HG03439 (cell line): ENCODE measurements around the gene RUSC1.
"Not testable (repeated sequence)": the region's sequence is repeated elsewhere in the genome, so short reads cannot be mapped to it uniquely, and the experiment has no call there.

Experiments
- ATAC-seq: cut with Tn5 transposase; IDR thresholded peaks from one replicate; pipeline ENCODE4 v1.9.1; 2021; ENCODE audit warnings: mild to moderate bottlenecking, moderate library complexity; ENCODE audit not compliant: unreplicated experiment

RUSC1 gene

DNA sequence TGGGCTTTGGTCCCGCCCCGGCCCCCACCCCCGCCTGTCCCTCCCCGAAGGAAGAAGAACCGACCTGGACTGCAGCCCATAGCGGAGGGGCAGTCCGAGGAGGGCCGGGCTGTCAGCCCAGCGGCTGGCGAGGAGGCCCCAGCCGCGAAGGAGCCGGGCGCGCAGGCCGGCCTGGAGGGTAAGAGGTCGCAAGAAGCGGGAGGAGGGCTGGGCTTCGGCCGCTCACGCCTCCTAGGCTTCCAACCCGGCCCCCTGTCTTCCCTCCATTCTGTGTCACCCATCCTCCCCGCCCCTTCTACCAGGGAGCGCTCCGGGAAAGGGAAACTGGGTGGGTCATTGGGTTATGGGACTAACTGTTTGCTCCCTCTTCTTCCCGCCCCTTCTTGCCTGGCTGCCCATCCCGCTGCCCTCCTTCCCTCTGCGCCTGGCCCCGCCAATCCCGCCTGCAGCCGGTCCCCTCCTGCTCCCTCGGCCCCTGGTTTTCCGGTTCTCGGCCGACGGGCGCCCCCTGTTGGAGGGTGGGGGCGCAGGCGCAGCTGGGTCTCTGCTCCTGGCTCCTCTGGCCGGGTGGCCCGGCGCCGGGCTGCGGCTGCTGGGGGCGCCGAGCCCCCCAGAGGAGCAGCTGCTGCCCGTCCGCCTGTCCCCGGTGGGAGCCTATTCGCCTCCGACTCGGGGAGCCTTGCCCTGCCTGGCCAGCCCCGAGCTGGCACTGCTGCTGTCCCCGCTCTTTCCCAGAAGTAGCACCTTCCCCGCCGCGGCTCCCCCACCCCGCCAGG is 2.4 kb downstream of the RUSC1 start:
- peak; percentile 44 for ATAC-seq

DNA sequence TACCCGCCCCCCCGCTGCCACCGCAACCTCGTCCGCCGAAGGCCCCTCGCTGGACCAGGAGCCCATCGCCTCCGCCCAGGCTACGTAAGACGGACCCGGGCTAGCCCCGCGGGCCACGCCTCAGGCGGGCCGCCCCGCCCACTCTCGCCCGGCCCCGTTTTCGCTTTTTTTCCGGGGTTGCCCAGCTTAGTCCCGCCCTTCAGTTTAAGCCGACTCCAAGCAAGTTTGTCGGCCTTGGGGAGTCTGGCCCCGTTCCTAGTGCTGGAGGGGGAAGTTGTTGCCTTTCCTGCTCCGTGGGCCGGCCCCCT is 3.0 kb downstream of the RUSC1 start:
- peak; percentile 38 for ATAC-seq

DNA sequence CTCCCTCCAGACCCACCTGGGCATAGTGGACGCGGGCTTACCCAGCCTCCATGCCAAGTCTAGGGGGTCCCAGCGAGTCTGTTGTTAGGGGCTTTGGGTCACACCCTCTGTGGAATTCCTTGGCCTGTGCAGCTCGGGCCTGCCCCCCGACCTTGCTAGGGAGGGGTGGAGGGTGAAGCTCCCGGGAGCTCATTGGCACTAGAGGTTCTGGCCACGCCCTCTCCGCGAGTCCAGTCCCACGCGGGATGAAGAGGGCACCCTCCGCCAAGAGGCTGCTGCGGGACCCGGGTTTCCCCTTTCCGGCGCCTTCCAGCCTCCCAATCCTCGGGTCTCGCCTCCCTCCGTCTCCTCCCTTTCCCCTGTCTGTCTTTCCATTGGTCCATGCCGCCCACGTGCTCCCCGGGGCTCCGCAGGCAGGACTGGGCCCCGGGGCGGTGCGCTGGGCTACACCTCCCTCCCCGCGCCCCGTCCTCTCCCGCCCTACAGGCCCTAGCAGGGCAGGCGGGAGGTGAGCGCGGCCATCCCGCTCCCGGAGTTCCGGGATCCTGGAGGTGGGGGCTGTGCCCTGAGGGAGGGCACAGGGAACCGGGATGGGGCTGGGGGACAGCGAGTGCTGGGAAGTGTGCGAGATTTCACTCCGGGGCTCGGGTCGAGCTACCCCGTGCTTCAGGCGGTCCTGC is 3.5 kb downstream of the RUSC1 start:
- peak; percentile 55 for ATAC-seq

DNA sequence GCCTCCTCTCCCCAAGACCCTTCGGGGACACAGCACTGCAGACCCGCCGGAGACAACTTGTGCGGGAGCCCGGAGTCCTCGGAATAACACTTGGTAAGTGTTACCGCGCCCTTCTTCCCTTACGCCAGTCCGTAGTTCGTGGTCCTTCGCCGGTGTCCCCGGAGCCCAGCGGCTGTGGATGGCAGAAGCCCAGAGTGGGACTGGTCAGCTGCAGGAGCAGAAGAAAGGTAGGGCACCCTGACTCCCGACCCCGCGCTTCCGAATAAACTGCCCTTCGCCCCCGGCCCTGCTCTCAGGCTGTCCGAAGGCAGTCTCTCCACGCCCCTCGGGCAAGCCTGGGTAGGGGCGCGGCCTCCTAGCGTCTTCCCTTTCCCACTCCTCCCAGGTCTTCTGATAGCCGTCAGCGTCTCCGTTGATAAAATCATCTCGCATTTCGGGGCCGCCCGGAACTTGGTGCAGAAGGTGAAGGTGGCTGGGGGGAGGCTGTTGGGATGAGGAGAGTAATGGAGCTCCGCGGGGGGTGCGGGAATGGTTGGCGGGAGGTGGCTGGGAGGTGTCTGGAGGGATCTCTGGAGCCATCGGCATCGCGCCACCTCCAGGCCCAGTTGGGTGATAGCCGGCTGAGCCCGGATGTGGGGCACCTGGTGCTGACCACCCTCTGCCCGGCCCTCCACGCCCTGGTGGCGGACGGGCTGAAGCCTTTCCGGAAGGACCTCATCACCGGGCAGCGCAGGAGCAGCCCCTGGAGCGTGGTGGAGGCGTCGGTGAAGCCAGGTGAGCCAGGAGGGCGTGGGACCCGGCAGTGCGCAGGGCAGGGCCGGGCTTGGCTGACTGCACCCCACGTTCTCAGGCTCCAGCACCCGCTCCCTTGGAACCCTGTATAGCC is 4.3 kb downstream of the RUSC1 start:
- no peak for ATAC-seq

DNA sequence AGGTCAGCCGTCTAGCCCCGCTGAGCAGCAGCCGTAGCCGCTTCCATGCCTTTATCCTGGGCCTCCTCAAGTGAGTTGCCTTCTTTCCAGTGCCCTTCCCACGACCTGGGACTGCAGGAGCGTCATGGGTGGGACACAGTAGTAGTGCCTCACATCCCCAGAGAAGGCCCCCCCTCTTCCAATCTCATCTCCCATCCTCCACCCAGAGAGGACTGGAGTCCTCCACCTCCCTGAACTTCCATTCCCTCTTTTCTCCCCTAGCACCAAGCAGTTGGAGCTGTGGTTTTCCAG is 4.9 kb downstream of the RUSC1 start:
- no peak for ATAC-seq

DNA sequence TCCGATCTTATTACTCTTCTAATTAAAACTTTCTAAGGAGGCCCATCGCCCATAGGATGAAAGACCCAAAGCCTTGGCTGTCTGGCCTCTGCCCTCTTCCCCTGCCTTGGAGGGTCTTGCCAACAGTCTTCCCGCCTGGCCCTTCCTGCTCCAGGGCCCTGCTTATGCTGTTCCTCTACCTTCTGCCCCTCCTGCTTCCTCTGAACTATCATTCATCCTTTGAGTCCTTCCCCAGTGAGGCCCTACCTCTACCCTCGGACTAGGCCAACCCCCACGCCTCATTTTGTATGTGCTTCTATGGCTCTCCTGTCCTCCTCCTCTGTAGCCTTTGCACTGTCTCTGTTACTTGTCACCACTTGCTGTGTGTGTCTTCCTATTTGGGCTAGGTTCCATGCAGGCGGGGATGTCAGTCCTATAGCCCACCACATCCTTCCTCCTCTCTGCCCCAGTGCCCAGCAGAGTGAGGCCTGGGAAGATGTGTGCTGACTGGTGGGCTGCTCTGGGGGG is 5.4 kb downstream of the RUSC1 start:
- no peak for ATAC-seq

DNA sequence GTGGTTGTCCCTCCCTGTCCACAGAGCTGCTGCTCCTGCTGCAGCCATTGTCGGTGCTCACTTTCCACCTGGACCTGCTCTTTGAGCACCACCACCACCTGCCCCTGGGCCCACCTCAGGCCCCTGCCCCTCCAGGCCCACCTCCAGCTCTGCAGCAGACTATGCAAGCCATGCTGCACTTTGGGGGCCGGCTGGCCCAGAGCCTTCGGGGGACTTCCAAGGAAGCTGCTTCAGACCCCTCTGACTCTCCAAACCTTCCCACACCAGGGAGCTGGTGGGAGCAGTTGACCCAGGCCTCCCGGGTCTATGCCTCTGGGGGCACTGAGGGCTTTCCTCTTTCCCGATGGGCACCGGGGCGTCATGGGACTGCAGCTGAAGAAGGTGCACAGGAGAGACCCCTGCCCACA is 5.9 kb downstream of the RUSC1 start:
- no peak for ATAC-seq

DNA sequence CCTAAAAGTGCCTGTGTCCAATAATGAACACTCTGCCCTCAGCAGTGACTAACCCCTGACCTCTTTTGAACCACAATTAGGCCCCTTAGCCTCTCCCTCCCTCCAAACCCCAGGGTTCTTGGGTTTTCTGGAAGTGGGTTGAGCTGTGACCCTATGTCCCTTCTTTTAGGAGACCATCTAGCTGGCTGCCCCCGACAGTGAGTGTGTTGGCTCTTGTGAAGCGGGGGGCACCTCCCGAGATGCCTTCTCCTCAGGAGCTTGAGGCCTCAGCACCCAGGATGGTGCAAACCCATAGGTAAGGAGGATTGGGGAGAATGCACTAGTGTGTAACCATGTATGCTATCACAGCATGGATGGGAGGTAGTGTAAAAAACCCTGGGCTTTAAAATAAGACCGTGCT is 7.3 kb downstream of the RUSC1 start:
- ATAC-seq: no peak

DNA sequence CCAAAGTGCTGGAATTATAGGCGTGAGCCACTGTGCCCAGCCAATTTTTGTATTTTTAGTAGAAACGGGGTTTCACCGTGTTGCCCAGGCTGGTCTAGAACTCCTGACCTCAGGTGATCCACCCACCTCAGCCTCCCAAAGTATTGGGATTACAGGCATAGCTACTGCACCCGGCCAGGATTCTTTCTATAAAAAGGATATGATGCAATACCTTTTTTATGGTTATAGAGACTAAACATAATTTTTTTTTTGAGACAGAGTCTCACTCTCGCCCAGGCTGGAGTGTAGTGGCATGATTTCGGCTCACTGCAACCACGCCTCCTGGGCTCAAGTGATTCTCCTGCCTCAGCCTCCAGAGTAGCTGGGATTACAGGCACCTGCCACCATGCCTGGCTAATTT is 8.2 kb downstream of the RUSC1 start:
- not testable (repeated sequence) for ATAC-seq

DNA sequence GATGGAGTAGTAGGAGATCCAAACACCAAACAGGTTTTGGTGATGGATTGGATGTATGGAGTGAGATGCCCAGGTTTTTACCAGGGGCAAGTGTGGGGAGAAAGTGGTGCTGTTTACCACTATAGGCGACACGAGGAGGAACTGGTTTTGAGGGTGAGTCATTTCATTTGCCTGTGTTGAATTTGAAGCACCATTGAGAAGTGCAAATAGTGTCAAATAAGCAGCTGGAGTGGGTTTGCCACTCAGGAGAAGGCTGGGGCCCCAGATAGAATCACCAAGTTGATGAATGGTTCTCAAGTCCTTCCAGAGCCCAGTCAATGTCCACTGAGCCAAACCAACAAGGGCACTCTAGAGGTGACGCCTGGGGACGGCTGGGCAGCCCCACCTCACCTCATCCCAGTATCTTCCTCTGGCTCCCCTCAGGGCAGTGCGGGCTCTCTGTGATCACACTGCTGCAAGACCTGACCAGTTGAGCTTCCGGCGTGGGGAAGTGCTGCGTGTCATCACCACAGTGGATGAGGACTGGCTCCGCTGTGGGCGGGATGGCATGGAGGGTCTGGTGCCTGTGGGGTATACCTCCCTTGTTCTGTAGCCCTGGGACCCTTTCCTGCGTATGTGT is 9.4 kb downstream of the RUSC1 start:
- ATAC-seq: no peak

DNA sequence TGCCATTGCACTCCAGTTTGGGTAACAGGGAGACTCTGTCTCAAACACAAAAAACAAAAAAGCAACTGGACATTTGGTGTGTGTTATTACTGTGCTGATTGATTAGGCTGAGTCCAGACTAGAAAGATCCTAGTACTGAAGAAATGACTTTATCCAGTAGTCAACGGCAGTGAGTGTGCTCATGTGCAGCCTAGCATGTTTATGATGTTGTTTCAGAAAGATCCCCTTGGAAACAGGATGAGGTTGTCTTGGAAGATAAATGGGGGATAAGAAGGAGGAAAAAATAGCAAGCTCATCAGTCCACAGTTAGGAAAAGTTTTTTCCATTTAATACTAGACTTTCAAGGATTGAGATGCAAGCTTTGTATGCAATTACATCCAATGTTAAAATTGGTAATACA is 14.3 kb downstream of the RUSC1 start:
- ATAC-seq: no peak

DNA sequence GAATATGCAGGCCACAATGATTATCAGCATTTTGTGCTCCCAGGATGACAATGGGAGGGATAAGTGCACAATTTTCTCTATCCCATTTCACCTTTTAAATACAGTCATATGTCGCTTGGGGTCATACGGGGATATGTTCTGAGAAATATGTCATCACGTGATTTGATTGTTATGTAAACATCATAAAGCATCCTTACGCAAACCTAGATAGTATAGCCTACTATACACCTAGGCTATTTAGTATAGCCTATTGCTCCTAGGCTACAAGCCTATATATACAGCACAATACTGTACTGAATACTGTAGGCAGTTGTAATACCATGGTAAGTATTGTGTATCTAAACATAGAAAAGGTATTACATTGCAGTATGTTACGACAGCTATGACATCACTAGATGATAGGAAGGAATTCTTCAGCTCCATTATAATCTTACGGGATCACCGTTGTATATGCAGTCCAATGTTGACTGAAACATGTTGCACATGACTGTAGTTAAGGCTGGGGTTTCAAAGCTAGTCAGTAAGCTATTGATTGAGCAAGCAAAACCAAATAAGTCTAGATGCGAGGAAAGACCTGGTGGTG is 18.9 kb downstream of the RUSC1 start:
- no peak for ATAC-seq

DNA sequence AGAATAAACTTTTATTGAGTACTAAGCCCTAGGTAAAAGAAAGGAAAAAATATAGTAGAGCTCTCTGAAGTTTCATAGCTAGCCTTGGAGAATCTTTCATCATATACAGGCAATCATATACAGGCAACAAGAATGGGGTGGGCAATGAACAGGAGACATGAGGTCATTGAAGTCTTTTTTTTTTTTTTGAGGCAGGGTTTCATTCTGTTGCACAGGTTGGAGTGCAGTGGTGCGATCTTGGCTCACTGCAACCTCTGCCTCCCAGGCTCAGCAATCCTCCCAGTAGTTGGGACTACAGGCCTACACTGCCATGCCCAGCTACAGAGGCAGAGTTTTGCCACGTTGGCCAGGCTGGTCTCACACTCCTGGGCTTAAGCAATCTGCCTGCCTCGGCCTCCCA is 22.1 kb downstream of the RUSC1 start:
- no peak for ATAC-seq

DNA sequence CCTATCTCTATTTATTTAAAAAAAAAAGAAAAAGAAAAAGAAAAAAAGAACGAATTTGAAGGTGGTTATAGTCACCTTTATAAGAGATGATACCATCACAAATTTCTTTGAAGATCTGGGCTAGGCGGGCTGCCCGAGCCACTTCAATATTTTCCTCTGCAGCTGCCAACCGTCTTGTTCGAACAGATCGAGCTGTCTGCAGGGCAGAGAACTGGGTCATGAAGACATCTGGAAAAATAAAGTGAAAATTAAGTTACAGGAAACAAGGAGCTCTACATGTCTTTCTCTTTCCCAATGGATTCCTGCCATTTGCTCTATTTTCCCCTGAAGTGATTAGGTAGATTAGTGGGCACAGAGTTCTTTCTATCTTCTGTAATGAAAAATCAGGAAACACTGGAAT is 31.9 kb downstream of the RUSC1 start:
- no peak for ATAC-seq

DNA sequence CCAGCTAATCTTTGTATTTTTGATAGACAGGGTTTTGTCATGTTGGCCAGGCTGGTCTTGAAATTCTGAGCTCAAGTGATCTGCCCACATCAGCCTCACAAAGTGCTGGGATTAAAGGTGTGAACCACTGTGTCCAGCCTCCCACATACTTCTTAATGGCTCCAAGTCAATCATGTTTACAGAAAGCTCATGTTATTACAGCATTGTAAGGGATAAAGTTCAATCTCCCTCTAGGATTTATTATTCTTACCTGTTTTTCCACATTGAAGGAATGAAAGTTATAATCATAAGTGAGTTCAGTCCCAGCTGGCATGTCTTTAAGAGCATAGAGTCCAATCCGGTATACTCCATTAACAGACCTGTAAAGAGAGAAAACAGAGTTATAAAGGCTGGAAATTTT is 39.4 kb downstream of the RUSC1 start:
- ATAC-seq: no peak

DNA sequence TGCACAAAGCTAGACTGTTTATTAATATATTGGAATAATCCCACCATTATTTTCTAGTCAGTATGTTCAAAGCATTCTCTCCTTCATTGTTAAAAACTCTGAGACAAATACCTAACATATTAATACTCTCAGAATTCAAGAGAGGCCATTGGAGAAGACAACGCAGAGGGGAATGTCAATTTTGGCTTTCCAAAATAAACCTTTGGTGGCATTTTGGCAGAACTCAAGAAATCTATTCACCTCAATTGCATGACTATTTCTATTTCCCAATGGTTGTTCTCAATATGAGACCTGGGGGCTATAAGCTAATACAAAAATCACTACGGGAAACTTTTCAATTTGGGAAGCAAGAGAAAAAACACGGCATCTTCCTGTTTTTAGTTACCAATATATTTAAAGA is 58.5 kb downstream of the RUSC1 start:
- no peak for ATAC-seq

DNA sequence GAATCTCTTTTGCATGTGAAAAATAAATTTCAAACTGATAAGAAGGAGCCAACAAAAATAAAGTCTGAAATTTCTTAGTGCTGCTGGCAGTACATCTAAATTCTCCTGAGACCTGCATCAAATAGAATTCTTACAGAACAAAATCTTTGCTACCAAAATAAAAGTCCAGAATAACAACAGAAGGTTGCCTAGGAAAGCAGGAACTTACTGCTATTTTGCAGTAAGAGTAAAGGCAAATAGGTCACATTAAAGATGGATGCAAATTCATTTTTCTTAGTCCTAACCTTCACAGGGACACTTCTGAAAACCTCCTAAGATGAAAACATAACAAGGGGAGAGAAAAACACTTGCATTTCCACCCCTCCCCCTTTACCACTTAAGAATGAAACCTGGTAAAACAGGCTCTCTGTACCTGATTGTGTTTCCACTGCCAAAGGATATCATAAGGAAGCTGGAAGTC is 59.0 kb downstream of the RUSC1 start:
- no peak for ATAC-seq
